Measurements from ENCODE around the gene HOXA10.

HOXA10 gene

DNA sequence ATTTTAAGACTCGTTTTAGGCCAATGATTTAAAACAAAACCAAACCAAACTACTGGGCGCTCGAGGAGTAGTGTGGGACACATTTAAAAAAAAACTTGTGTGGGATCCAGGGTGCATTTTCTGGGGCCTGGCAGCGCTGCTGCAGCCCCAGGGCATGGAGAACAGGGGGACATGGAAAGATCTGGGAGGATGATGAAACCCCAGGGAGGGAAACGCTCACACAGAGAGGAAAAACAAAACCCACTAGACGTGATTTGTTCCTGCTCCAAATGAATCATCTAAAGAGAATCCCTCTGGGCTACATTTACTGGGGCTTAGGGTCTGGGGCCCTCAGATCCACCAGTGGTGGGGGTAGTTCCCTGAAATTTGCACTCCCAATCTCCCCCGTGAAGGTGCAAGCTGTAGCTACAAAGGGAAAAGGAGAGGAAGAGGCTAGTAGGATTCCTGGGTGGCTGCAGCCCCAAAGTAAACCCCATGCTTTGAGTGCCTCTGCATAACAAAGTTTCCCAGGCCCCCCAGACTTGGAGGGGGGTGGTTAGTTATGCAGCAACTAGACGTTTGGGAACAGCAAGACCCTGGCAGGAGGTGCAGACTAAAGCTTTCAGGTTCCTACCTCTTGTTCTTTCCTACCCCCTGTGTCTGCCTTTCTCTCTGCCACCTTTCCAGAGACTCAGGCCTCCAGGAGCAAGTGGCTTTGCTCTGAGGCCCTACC, 40.3 kb upstream of the HOXA10 start:
- Histone ChIP-seq H3K9me3 (replicated peaks; ENCODE audit: insufficient read depth, low read length) (no peaks in the 10 kb centered on the region), H3K9me2 (replicated peaks; ENCODE audit: insufficient read depth, low read length) (no peaks in the 10 kb centered on the region), H3K4me1 (ENCODE audit: low read length) (no peaks in the 10 kb centered on the region), H3K4me3 (ENCODE audit: low read length) (no peak overlapping the region), H3K9ac (ENCODE audit: low read length) (no peak overlapping the region), H3K79me2 (ENCODE audit: low read length) (no peaks in the 10 kb centered on the region), H3K27ac (ENCODE audit: low read length) (no peak overlapping the region), H3K27me3 (replicated peaks; ENCODE audit: insufficient read depth, low read length) (no peaks in the 10 kb centered on the region), H3F3A (ENCODE audit: insufficient read depth, low read length) (no peaks in the 10 kb centered on the region), H4K20me1 (ENCODE audit: insufficient read depth, low read length) (no peaks in the 10 kb centered on the region), H2AFZ (ENCODE audit: low read length) (no peak overlapping the region), H3K4me2 (ENCODE audit: low read depth, low read length) (no peak overlapping the region), H3K36me3 (replicated peaks; ENCODE audit: insufficient read depth, low read length) (no peaks in the 10 kb centered on the region)
- DNase-seq: no peak
- TF ChIP-seq EZH2phosphoT487 (IDR thresholded peaks at IDR 0.05; ENCODE audit: low read length) (no peak), EZH2 (optimal IDR thresholded peaks at IDR 0.05; ENCODE audit: low read depth, low read length) (no peak)
- TF ChIP-seq, protein P1, sequence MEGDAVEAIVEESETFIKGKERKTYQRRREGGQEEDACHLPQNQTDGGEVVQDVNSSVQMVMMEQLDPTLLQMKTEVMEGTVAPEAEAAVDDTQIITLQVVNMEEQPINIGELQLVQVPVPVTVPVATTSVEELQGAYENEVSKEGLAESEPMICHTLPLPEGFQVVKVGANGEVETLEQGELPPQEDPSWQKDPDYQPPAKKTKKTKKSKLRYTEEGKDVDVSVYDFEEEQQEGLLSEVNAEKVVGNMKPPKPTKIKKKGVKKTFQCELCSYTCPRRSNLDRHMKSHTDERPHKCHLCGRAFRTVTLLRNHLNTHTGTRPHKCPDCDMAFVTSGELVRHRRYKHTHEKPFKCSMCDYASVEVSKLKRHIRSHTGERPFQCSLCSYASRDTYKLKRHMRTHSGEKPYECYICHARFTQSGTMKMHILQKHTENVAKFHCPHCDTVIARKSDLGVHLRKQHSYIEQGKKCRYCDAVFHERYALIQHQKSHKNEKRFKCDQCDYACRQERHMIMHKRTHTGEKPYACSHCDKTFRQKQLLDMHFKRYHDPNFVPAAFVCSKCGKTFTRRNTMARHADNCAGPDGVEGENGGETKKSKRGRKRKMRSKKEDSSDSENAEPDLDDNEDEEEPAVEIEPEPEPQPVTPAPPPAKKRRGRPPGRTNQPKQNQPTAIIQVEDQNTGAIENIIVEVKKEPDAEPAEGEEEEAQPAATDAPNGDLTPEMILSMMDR (IDR thresholded peaks at IDR 0.05; ENCODE audit: low read length): no peak

DNA sequence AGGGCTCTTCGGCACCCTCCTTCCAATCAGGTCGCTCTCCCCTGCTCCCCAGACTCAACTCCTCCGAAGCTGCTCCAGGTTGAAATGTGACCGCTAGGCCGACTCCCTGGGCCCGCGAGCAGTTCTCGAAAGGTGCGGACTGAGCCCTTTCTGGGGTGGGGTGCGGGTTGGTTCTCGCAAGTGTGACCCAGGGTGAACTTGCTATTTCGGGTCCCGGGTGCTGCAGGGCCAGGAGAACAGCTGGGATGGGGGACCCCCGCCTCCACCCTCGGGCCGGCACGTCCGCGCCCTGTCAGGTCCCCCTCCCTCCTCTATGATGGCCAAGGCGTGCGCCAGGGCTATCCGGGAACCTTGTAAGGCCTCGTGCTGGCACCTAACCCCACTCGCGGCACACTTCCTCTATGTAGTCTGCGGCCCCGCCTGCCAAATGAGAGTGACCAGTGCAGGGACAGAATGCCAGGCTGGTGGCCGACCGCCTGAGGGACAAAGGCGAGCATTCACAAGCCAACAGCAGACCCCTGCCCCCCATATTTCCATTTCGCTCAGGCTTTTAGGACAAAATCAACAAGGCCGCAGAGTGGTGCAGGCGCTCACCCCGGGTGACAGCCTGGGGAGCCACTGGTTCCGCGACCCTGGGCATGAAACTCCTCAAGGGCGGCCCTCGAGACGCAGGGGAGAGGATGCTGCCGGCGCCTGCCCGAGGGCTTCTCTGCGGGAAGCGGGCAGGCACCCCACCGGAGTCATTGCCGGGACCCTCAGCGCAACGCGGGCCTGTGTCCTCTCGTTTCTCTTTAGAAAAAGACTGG, 39.5 kb upstream of the HOXA10 start:
- DNase-seq: no peak
- Histone ChIP-seq H2AFZ (ENCODE audit: low read length) (no peak overlapping the region), H3F3A (ENCODE audit: insufficient read depth, low read length) (no peaks in the 10 kb centered on the region), H3K79me2 (ENCODE audit: low read length) (no peaks in the 10 kb centered on the region), H3K27ac (ENCODE audit: low read length) (no peak overlapping the region), H3K4me3 (ENCODE audit: low read length) (no peak overlapping the region), H4K20me1 (ENCODE audit: insufficient read depth, low read length) (no peaks in the 10 kb centered on the region), H3K27me3 (replicated peaks; ENCODE audit: insufficient read depth, low read length) (no peaks in the 10 kb centered on the region), H3K4me1 (ENCODE audit: low read length) (no peaks in the 10 kb centered on the region), H3K9ac (ENCODE audit: low read length) (no peak overlapping the region), H3K4me2 (ENCODE audit: low read depth, low read length) (no peak overlapping the region), H3K36me3 (replicated peaks; ENCODE audit: insufficient read depth, low read length) (no peaks in the 10 kb centered on the region), H3K9me2 (replicated peaks; ENCODE audit: insufficient read depth, low read length) (no peaks in the 10 kb centered on the region), H3K9me3 (replicated peaks; ENCODE audit: insufficient read depth, low read length) (no peaks in the 10 kb centered on the region)
- TF ChIP-seq EZH2 (optimal IDR thresholded peaks at IDR 0.05; ENCODE audit: low read depth, low read length) (no peak), EZH2phosphoT487 (IDR thresholded peaks at IDR 0.05; ENCODE audit: low read length) (no peak)
- TF ChIP-seq, protein P1 (IDR thresholded peaks at IDR 0.05; ENCODE audit: low read length): no peak

DNA sequence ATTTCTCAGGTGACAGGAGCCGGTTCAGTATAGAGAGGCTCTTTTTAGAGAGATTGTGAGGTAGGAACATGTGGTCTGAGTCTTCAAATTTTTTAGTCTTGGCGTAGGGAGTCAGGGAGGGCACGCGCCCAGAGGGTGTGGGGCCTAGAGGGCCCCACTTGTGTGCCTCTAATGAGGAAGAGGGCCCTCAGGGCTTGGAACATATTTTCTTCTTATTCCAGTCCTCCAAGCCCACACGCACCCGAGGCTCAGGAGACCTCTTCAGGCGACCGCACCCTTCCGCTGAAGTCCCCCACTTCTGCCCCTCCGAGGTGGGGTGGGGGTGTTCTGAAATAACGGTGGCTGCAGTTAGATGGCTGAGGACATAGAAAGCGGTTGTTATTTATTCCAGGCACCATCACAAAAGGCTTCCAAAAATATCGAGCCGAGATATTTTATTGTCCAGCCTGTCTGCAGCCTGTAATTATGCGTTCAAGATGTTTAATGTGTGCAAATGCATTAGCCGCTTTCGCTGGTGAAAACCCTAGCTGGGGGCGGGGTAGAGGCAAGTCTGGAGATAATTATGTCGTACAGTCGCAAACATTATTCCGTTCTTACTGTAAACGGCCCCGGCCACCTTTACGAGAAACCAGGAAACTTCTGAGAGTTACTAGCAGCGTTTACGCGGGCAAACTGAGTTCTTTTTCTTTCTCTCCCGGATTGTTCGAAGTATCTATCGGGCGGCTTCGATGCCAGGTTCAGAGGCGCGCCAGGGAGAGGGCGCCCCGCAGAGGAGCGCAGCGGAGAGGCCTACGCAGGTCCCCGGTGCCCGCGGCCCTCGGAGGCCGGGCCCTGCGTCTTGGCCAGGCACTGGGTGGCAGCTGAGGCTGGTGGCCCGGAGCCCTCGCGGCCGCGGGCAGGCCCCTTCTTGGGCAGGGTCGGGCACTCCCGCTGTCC, 38.6 kb upstream of the HOXA10 start:
- DNase-seq: no peak
- TF ChIP-seq EZH2 (optimal IDR thresholded peaks at IDR 0.05; ENCODE audit: low read depth, low read length) (no peak), EZH2phosphoT487 (IDR thresholded peaks at IDR 0.05; ENCODE audit: low read length) (no peak)
- TF ChIP-seq, protein P1 (IDR thresholded peaks at IDR 0.05; ENCODE audit: low read length): no peak
- Histone ChIP-seq H3K9ac (ENCODE audit: low read length) (no peak overlapping the region), H3K4me2 (ENCODE audit: low read depth, low read length) (no peak overlapping the region), H3K9me3 (replicated peaks; ENCODE audit: insufficient read depth, low read length) (no peaks in the 10 kb centered on the region), H3K4me3 (ENCODE audit: low read length) (no peak overlapping the region), H3K36me3 (replicated peaks; ENCODE audit: insufficient read depth, low read length) (no peaks in the 10 kb centered on the region), H3K79me2 (ENCODE audit: low read length) (no peaks in the 10 kb centered on the region), H3K9me2 (replicated peaks; ENCODE audit: insufficient read depth, low read length) (no peaks in the 10 kb centered on the region), H4K20me1 (ENCODE audit: insufficient read depth, low read length) (no peaks in the 10 kb centered on the region), H3F3A (ENCODE audit: insufficient read depth, low read length) (no peaks in the 10 kb centered on the region), H2AFZ (ENCODE audit: low read length) (no peak overlapping the region), H3K4me1 (ENCODE audit: low read length) (no peaks in the 10 kb centered on the region), H3K27me3 (replicated peaks; ENCODE audit: insufficient read depth, low read length) (no peaks in the 10 kb centered on the region), H3K27ac (ENCODE audit: low read length) (no peak overlapping the region)

Measured in MM.1S (cell line).